ENCODE data around the gene FRAT1.

Gene FRAT1

GRCh38 chr10:97302088-97302791 is 16.8 kb upstream of the FRAT1 start:
- H3K79me1 ChIP-seq (ENCODE audit: low read length): no peaks in the 10 kb centered on the region
- H3K4me1 ChIP-seq (ENCODE audit: control insufficient read depth in 1 of 2, insufficient read depth in 2 of 2, low read length in 2 of 2): no peaks in the 10 kb centered on the region
- no peak overlapping the region for H4K12ac ChIP-seq (ENCODE audit: low read depth, low read length)
- no peak overlapping the region for H3K14ac ChIP-seq (ENCODE audit: low read length)
- H3K79me2 ChIP-seq (ENCODE audit: control insufficient read depth, insufficient read depth, low read length, poor library complexity): no peaks in the 10 kb centered on the region
- no peak overlapping the region for H3K23ac ChIP-seq (ENCODE audit: low read length)
- no peaks in the 10 kb centered on the region for H3K27me3 ChIP-seq (ENCODE audit: insufficient read depth, low read length)
- H2BK120ac ChIP-seq (ENCODE audit: insufficient read depth, low read length, poor library complexity): no peak overlapping the region
- H2AK5ac ChIP-seq (ENCODE audit: low read length): no peak overlapping the region
- no peak overlapping the region for H3K4me3 ChIP-seq (ENCODE audit: low read depth, low read length)
- H4K91ac ChIP-seq (ENCODE audit: low read depth, low read length): no peak overlapping the region
- no peak overlapping the region for H3K4me2 ChIP-seq (ENCODE audit: low read length)
- no peak overlapping the region for H2BK12ac ChIP-seq (ENCODE audit: low read length)
- H3K9ac ChIP-seq (ENCODE audit: low read length): no peak overlapping the region
- no peak for DNase-seq
- no CpG with 5 or more reads among the region's 11 CpGs for WGBS (ENCODE audit: extremely low coverage, insufficient coverage, insufficient read length)
- no peak overlapping the region for H3K18ac ChIP-seq (ENCODE audit: low read length)
- no peak overlapping the region for H2AFZ ChIP-seq (ENCODE audit: insufficient read depth, low read length, poor library complexity)
- H3K9me3 ChIP-seq (ENCODE audit: insufficient read depth, low read depth, low read length): peaks cover 2% of the 10 kb centered on the region
- no peak overlapping the region for H4K8ac ChIP-seq (ENCODE audit: low read depth, low read length)
- no peak overlapping the region for H3K27ac ChIP-seq (ENCODE audit: low read depth, low read length)
- no peak overlapping the region for H3K4ac ChIP-seq (ENCODE audit: low read depth, low read length)
- no peak overlapping the region for H2BK5ac ChIP-seq (ENCODE audit: low read depth, low read length, poor library complexity)
- H3K36me3 ChIP-seq (ENCODE audit: control insufficient read depth in 1 of 2, insufficient read depth in 2 of 2, low read length in 2 of 2): no peaks in the 10 kb centered on the region

GRCh38 chr10:97307441-97307840 is 11.6 kb upstream of the FRAT1 start:
- H3K36me3 ChIP-seq (ENCODE audit: control insufficient read depth in 1 of 2, insufficient read depth in 2 of 2, low read length in 2 of 2): no peaks in the 10 kb centered on the region
- H3K9me3 ChIP-seq (ENCODE audit: insufficient read depth, low read depth, low read length): no peaks in the 10 kb centered on the region
- no peak overlapping the region for H4K12ac ChIP-seq (ENCODE audit: low read depth, low read length)
- no peak overlapping the region for H3K4me2 ChIP-seq (ENCODE audit: low read length)
- H3K79me2 ChIP-seq (ENCODE audit: control insufficient read depth, insufficient read depth, low read length, poor library complexity): no peaks in the 10 kb centered on the region
- H3K79me1 ChIP-seq (ENCODE audit: low read length): no peaks in the 10 kb centered on the region
- H3K18ac ChIP-seq (ENCODE audit: low read length): no peak overlapping the region
- H3K9ac ChIP-seq (ENCODE audit: low read length): no peak overlapping the region
- no peak overlapping the region for H4K8ac ChIP-seq (ENCODE audit: low read depth, low read length)
- no peak overlapping the region for H2BK12ac ChIP-seq (ENCODE audit: low read length)
- H3K23ac ChIP-seq (ENCODE audit: low read length): no peak overlapping the region
- no peak overlapping the region for H2AFZ ChIP-seq (ENCODE audit: insufficient read depth, low read length, poor library complexity)
- H4K91ac ChIP-seq (ENCODE audit: low read depth, low read length): no peak overlapping the region
- no peak overlapping the region for H2AK5ac ChIP-seq (ENCODE audit: low read length)
- H3K27ac ChIP-seq (ENCODE audit: low read depth, low read length): no peak overlapping the region
- no peak overlapping the region for H3K4me3 ChIP-seq (ENCODE audit: low read depth, low read length)
- no peak overlapping the region for H2BK120ac ChIP-seq (ENCODE audit: insufficient read depth, low read length, poor library complexity)
- no peak overlapping the region for H3K14ac ChIP-seq (ENCODE audit: low read length)
- no peaks in the 10 kb centered on the region for H3K4me1 ChIP-seq (ENCODE audit: control insufficient read depth in 1 of 2, insufficient read depth in 2 of 2, low read length in 2 of 2)
- DNase-seq: no peak
- H3K4ac ChIP-seq (ENCODE audit: low read depth, low read length): no peak overlapping the region
- WGBS (ENCODE audit: extremely low coverage, insufficient coverage, insufficient read length): no CpG with 5 or more reads among the region's 1 CpG
- no peak overlapping the region for H2BK5ac ChIP-seq (ENCODE audit: low read depth, low read length, poor library complexity)
- no peaks in the 10 kb centered on the region for H3K27me3 ChIP-seq (ENCODE audit: insufficient read depth, low read length)

GRCh38 chr10:97307866-97308780 is 10.9 kb upstream of the FRAT1 start:
- Histone ChIP-seq H2AK5ac (ENCODE audit: low read length) (no peak overlapping the region), H2BK5ac (ENCODE audit: low read depth, low read length, poor library complexity) (no peak overlapping the region), H4K8ac (ENCODE audit: low read depth, low read length) (no peak overlapping the region), H3K4me2 (ENCODE audit: low read length) (no peak overlapping the region), H3K14ac (ENCODE audit: low read length) (no peak overlapping the region), H3K27me3 (ENCODE audit: insufficient read depth, low read length) (no peaks in the 10 kb centered on the region), H3K36me3 (ENCODE audit: control insufficient read depth in 1 of 2, insufficient read depth in 2 of 2, low read length in 2 of 2) (no peaks in the 10 kb centered on the region), H3K79me1 (ENCODE audit: low read length) (no peaks in the 10 kb centered on the region), H3K4me1 (ENCODE audit: control insufficient read depth in 1 of 2, insufficient read depth in 2 of 2, low read length in 2 of 2) (no peaks in the 10 kb centered on the region), H3K4ac (ENCODE audit: low read depth, low read length) (no peak overlapping the region), H2BK120ac (ENCODE audit: insufficient read depth, low read length, poor library complexity) (no peak overlapping the region), H4K12ac (ENCODE audit: low read depth, low read length) (no peak overlapping the region), H3K9me3 (ENCODE audit: insufficient read depth, low read depth, low read length) (no peaks in the 10 kb centered on the region), H3K27ac (ENCODE audit: low read depth, low read length) (no peak overlapping the region), H3K18ac (ENCODE audit: low read length) (no peak overlapping the region), H2BK12ac (ENCODE audit: low read length) (no peak overlapping the region), H3K23ac (ENCODE audit: low read length) (no peak overlapping the region), H3K9ac (ENCODE audit: low read length) (no peak overlapping the region), H3K79me2 (ENCODE audit: control insufficient read depth, insufficient read depth, low read length, poor library complexity) (no peaks in the 10 kb centered on the region), H4K91ac (ENCODE audit: low read depth, low read length) (no peak overlapping the region), H3K4me3 (ENCODE audit: low read depth, low read length) (no peak overlapping the region), H2AFZ (ENCODE audit: insufficient read depth, low read length, poor library complexity) (no peak overlapping the region)
- DNase-seq: no peak
- no CpG with 5 or more reads among the region's 10 CpGs for WGBS (ENCODE audit: extremely low coverage, insufficient coverage, insufficient read length)

- Histone ChIP-seq H3K18ac (ENCODE audit: low read length) (no peak overlapping the region), H3K9me3 (ENCODE audit: insufficient read depth, low read depth, low read length) (no peaks in the 10 kb centered on the region), H3K36me3 (ENCODE audit: control insufficient read depth in 1 of 2, insufficient read depth in 2 of 2, low read length in 2 of 2) (no peaks in the 10 kb centered on the region), H3K9ac (ENCODE audit: low read length) (no peak overlapping the region), H2BK12ac (ENCODE audit: low read length) (no peak overlapping the region), H4K8ac (ENCODE audit: low read depth, low read length) (no peak overlapping the region), H3K4me3 (ENCODE audit: low read depth, low read length) (no peak overlapping the region), H3K27ac (ENCODE audit: low read depth, low read length) (no peak overlapping the region), H3K79me2 (ENCODE audit: control insufficient read depth, insufficient read depth, low read length, poor library complexity) (no peaks in the 10 kb centered on the region), H3K4ac (ENCODE audit: low read depth, low read length) (no peak overlapping the region), H3K4me2 (ENCODE audit: low read length) (no peak overlapping the region), H3K27me3 (ENCODE audit: insufficient read depth, low read length) (no peaks in the 10 kb centered on the region), H4K91ac (ENCODE audit: low read depth, low read length) (no peak overlapping the region), H2AK5ac (ENCODE audit: low read length) (no peak overlapping the region), H3K79me1 (ENCODE audit: low read length) (no peaks in the 10 kb centered on the region), H2AFZ (ENCODE audit: insufficient read depth, low read length, poor library complexity) (no peak overlapping the region), H3K14ac (ENCODE audit: low read length) (no peak overlapping the region), H2BK120ac (ENCODE audit: insufficient read depth, low read length, poor library complexity) (no peak overlapping the region), H2BK5ac (ENCODE audit: low read depth, low read length, poor library complexity) (no peak overlapping the region), H4K12ac (ENCODE audit: low read depth, low read length) (no peak overlapping the region), H3K4me1 (ENCODE audit: control insufficient read depth in 1 of 2, insufficient read depth in 2 of 2, low read length in 2 of 2) (no peaks in the 10 kb centered on the region), H3K23ac (ENCODE audit: low read length) (no peak overlapping the region)
- no CpG with 5 or more reads among the region's 4 CpGs for WGBS (ENCODE audit: extremely low coverage, insufficient coverage, insufficient read length)
- no peak for DNase-seq
Observed at GRCh38 chr10:97311111-97311626, 7.9 kb upstream of the FRAT1 start.
